Loucy (cell line): ENCODE data around the gene GFRA3.

ENCODE experiments used
- H2AFZ ChIP-seq: fragments of 200-600 bp; sonication (generic); 2 replicates; pipeline ENCODE4 v1.6.0; 2016; ENCODE audit warnings: antibody characterized with exemption, mild to moderate bottlenecking, low read length, moderate library complexity
- H3F3A ChIP-seq: fragments of 200-600 bp; 2 replicates; pipeline ENCODE4 v1.6.0; 2016; ENCODE audit warnings: antibody characterized with exemption, low read depth, mild to moderate bottlenecking
- H3K27me3 ChIP-seq: fragments of 200-600 bp; sonication (generic); 2 replicates; pipeline ENCODE4 v1.6.1; 2014; ENCODE audit warnings: low read length, mild to moderate bottlenecking; ENCODE audit not compliant: insufficient read depth, poor library complexity, severe bottlenecking
- H3K36me3 ChIP-seq: fragments of 200-600 bp; sonication (generic); 2 replicates; pipeline ENCODE4 v1.6.1; 2016; ENCODE audit warnings: low read length; ENCODE audit not compliant: insufficient read depth
- H3K4me1 ChIP-seq: fragments of 200-600 bp; sonication (generic); 2 replicates; pipeline ENCODE4 v1.5.1; 2014; ENCODE audit warnings: low read length, mild to moderate bottlenecking; ENCODE audit not compliant: insufficient read depth, poor library complexity, severe bottlenecking
- H3K4me2 ChIP-seq: fragments of 200-600 bp; sonication (generic); 2 replicates; pipeline ENCODE4 v1.6.0; 2014; ENCODE audit warnings: antibody characterized with exemption, low read length, low read depth, mild to moderate bottlenecking; ENCODE audit not compliant: poor library complexity, severe bottlenecking
- H3K4me3 ChIP-seq: fragments of 200-600 bp; sonication (generic); 2 replicates; pipeline ENCODE4 v1.5.1; 2014; ENCODE audit warnings: low read length, mild to moderate bottlenecking, mixed read lengths; ENCODE audit not compliant: poor library complexity, severe bottlenecking
- H3K79me2 ChIP-seq: fragments of 200-600 bp; sonication (generic); 2 replicates; pipeline ENCODE4 v1.6.1; 2014; ENCODE audit warnings: low read length; ENCODE audit not compliant: insufficient read depth
- H3K9ac ChIP-seq: fragments of 200-600 bp; sonication (generic); 2 replicates; pipeline ENCODE4 v1.6.0; 2014; ENCODE audit warnings: mild to moderate bottlenecking, low read depth, low read length, moderate library complexity; ENCODE audit not compliant: poor library complexity, severe bottlenecking
- H3K9me2 ChIP-seq: fragments of 200-600 bp; sonication (generic); replicated peaks from 2 replicates; pipeline ENCODE4 v1.6.1; 2016; ENCODE audit warnings: low read depth, low read length, mixed read lengths
- H3K9me3 ChIP-seq: fragments of 200-600 bp; sonication (generic); 2 replicates; pipeline ENCODE4 v1.6.1; 2014; ENCODE audit warnings: mild to moderate bottlenecking, antibody characterized with exemption, low read length, low read depth; ENCODE audit not compliant: insufficient read depth
- H4K20me1 ChIP-seq: fragments of 200-600 bp; sonication (generic); 2 replicates; pipeline ENCODE4 v1.6.0; 2014; ENCODE audit warnings: antibody characterized with exemption, low read length, mild to moderate bottlenecking; ENCODE audit not compliant: insufficient read depth, poor library complexity, severe bottlenecking
- CTCF ChIP-seq: fragments of 200-600 bp; sonication (generic); conservative IDR thresholded peaks from 2 replicates; pipeline ENCODE4 v1.5.1; 2014; ENCODE audit warnings: mild to moderate bottlenecking, antibody characterized with exemption, low read length
- EZH2phosphoT487 ChIP-seq: fragments of 200-600 bp; IDR thresholded peaks from 2 replicates; pipeline ENCODE4 v1.6.1; 2018; ENCODE audit warnings: antibody characterized with exemption, mild to moderate bottlenecking, moderate library complexity, borderline replicate concordance

GFRA3 gene

GRCh38 chr5:138287246-138287645, 12.8 kb upstream of the GFRA3 start:
- Histone ChIP-seq H3K9ac (no peak overlapping the region), H3K9me3 (no peaks in the 10 kb centered on the region), H3K4me2 (no peak overlapping the region), H3K4me3 (no peak overlapping the region), H3K79me2 (no peaks in the 10 kb centered on the region), H2AFZ (no peak overlapping the region), H3K4me1 (no peaks in the 10 kb centered on the region), H3K27me3 (no peaks in the 10 kb centered on the region), H4K20me1 (no peaks in the 10 kb centered on the region), H3K36me3 (peaks cover 68% of the 10 kb centered on the region; the same call in 1 of the 2 replicates), H3K9me2 (no peaks in the 10 kb centered on the region), H3F3A (no peaks in the 10 kb centered on the region)
- TF ChIP-seq CTCF (no peak), EZH2phosphoT487 (no peak)

- Histone ChIP-seq H3K9ac (no peak overlapping the region), H3K4me1 (no peaks in the 10 kb centered on the region), H3K27me3 (no peaks in the 10 kb centered on the region), H3K4me3 (no peak overlapping the region), H3K36me3 (peaks cover 38% of the 10 kb centered on the region; the same call in 1 of the 2 replicates), H4K20me1 (no peaks in the 10 kb centered on the region), H3K79me2 (no peaks in the 10 kb centered on the region), H3K9me2 (no peaks in the 10 kb centered on the region), H3K4me2 (no peak overlapping the region), H3K9me3 (no peaks in the 10 kb centered on the region), H3F3A (no peaks in the 10 kb centered on the region), H2AFZ (no peak overlapping the region)
- no peak for TF ChIP-seq EZH2phosphoT487
- TF ChIP-seq CTCF, result peak; percentile 69
Measured at GRCh38 chr5:138282920-138283742, 8.7 kb upstream of the GFRA3 start.

GRCh38 chr5:138280915-138281314, 6.5 kb upstream of the GFRA3 start:
- H3K79me2 ChIP-seq, result no peaks in the 10 kb centered on the region
- no peak overlapping the region for H3K9ac ChIP-seq
- no peak overlapping the region for H3K4me3 ChIP-seq
- H3K9me3 ChIP-seq, result no peaks in the 10 kb centered on the region
- no peak overlapping the region for H2AFZ ChIP-seq
- no peaks in the 10 kb centered on the region for H4K20me1 ChIP-seq
- H3K9me2 ChIP-seq, result no peaks in the 10 kb centered on the region
- H3F3A ChIP-seq, result no peaks in the 10 kb centered on the region
- no peak for TF ChIP-seq CTCF
- no peak for TF ChIP-seq EZH2phosphoT487
- no peak overlapping the region for H3K4me2 ChIP-seq
- H3K27me3 ChIP-seq, result no peaks in the 10 kb centered on the region
- peaks cover 20% of the 10 kb centered on the region; the same call in 1 of the 2 replicates for H3K36me3 ChIP-seq
- peaks cover 7% of the 10 kb centered on the region for H3K4me1 ChIP-seq
